GM12878 (cell line): ENCODE measurements around the gene VGLL4. TPM values are rescaled to one million over a fixed set of nuclear protein-coding genes. Genes with fewer than 3 reads are reported as not detected.

ENCODE experiments used
- ATAC-seq: fragments of 200-7000 bp; cut with Tn5 transposase; 3 replicates; pipeline ENCODE4 v1.9.1; 2020; ENCODE audit warnings: mild to moderate bottlenecking, moderate library complexity
- BruUV-seq: library from RNA; stranded (reverse); fragments of 400-500 nt; replicated peaks from 2 replicates; lab custom pipeline; 2021; lab: Mats Ljungman, UMichigan
- CTCF ChIA-PET: fragments of 300-600 bp; sonication (Branson Sonifier 250); formaldehyde crosslinking; extraction: SDS; loops from one replicate; lab custom pipeline; 2021; ENCODE audit warnings: inconsistent platforms; lab: Yijun Ruan, JAX
- POLR2A ChIA-PET: fragments of 350-600 bp; formaldehyde crosslinking; extraction: SDS; loops from one replicate; lab custom pipeline; 2021; ENCODE audit warnings: inconsistent platforms; lab: Charles Lee
- RAD21 ChIA-PET: fragments of 300-600 bp; sonication (Branson Sonifier 250); formaldehyde crosslinking; loops from one replicate; lab custom pipeline; 2023; ENCODE audit warnings: antibody characterized with exemption; ENCODE audit not compliant: unreplicated experiment; lab: Charles Lee
- SMC1A ChIA-PET: fragments of 300-600 bp; sonication (Branson Sonifier 250); formaldehyde crosslinking; loops from one replicate; lab custom pipeline; 2023; ENCODE audit not compliant: unreplicated experiment, uncharacterized antibody; lab: Charles Lee
- DNase-seq: peaks from one replicate; pipeline ENCODE4 v3.0.0-alpha.2; 2011; ENCODE audit warnings: low read depth, low spot score
- FAIRE-seq: peaks from 3 replicates; lab custom pipeline; 2011; peaks lifted over from hg19 to GRCh38; lab: Jason Lieb, UNC
- H2AFZ ChIP-seq: 2 replicates; pipeline ENCODE4 v1.6.0; 2011; ENCODE audit warnings: low read depth, low read length, control low read depth; ENCODE audit not compliant: control insufficient read depth
- H3K27ac ChIP-seq: 2 replicates; pipeline ENCODE4 v1.5.1; 2011; ENCODE audit warnings: control low read depth; ENCODE audit not compliant: control insufficient read depth, insufficient read depth
- H3K27me3 ChIP-seq, 2 experiments: replicated peaks in 1 of 2; 2 replicates each; pipeline versions ENCODE4 v1.6.0 to v1.6.1; 2011; ENCODE audit warnings: low read length in 1 of 2; ENCODE audit not compliant: control insufficient read depth in 2 of 2, insufficient read depth in 2 of 2
- H3K36me3 ChIP-seq, 2 experiments: 2 replicates each; pipeline ENCODE4 v1.5.1; 2011; ENCODE audit warnings: low read length in 1 of 2; ENCODE audit not compliant: control insufficient read depth in 2 of 2, insufficient read depth in 2 of 2
- H3K4me1 ChIP-seq: 2 replicates; pipeline ENCODE4 v1.6.1; 2011; ENCODE audit warnings: mild to moderate bottlenecking, low read length, moderate library complexity, mixed read lengths; ENCODE audit not compliant: control insufficient read depth, insufficient read depth
- H3K4me2 ChIP-seq: 2 replicates; pipeline ENCODE4 v1.6.0; 2011; ENCODE audit warnings: control low read depth; ENCODE audit not compliant: control insufficient read depth, insufficient read depth
- H3K4me3 ChIP-seq: fragments of 200-600 bp; sonication (generic); 2 replicates; pipeline ENCODE4 v1.5.1; 2016
- H3K79me2 ChIP-seq: 2 replicates; pipeline ENCODE4 v1.6.0; 2011; ENCODE audit warnings: low read length; ENCODE audit not compliant: control insufficient read depth, insufficient read depth
- H3K9ac ChIP-seq: 2 replicates; pipeline ENCODE4 v1.8.0; 2011; ENCODE audit warnings: low read length, control low read depth, mixed read lengths; ENCODE audit not compliant: control insufficient read depth, insufficient read depth
- H3K9me3 ChIP-seq: replicated peaks from 3 replicates; pipeline ENCODE4 v1.5.1; 2011; ENCODE audit warnings: mild to moderate bottlenecking, low read length; ENCODE audit not compliant: control insufficient read depth, insufficient read depth
- H4K20me1 ChIP-seq: 2 replicates; pipeline ENCODE4 v1.6.0; 2011; ENCODE audit not compliant: control insufficient read depth, insufficient read depth
- ATF3 ChIP-seq: IDR thresholded peaks from 2 replicates; pipeline ENCODE4 v1.6.1; 2011; ENCODE audit warnings: low read depth, mild to moderate bottlenecking, low read length, moderate library complexity, borderline replicate concordance; ENCODE audit errors: extremely low read depth
- BHLHE40 ChIP-seq, 2 experiments: fragments of 450-650 bp in 1 of 2; IDR thresholded peaks; 2 replicates each; pipeline ENCODE4 v1.6.1; 2011 to 2017; ENCODE audit warnings: low read depth in 2 of 2, borderline replicate concordance in 1 of 2, improper control_type of control experiment in 1 of 2, low read length in 1 of 2, mild to moderate bottlenecking in 1 of 2
- CEBPB ChIP-seq, 2 experiments: fragments of 150-350 bp in 1 of 2; IDR thresholded peaks; 2 replicates each; pipeline ENCODE4 v1.6.1; 2012 to 2014; ENCODE audit warnings: low read depth in 2 of 2, low read length in 2 of 2, borderline replicate concordance in 1 of 2, inconsistent platforms in 1 of 2
- CREM ChIP-seq: IDR thresholded peaks from 2 replicates; pipeline ENCODE4 v1.6.1; 2014; ENCODE audit warnings: antibody characterized with exemption, low read depth
- EED ChIP-seq: sonication (generic); IDR thresholded peaks from 2 replicates; pipeline ENCODE4 v1.6.1; 2016; ENCODE audit warnings: antibody characterized with exemption, low read depth
- IKZF1 ChIP-seq: fragments of 450-650 bp; conservative IDR thresholded peaks from 2 replicates; pipeline ENCODE4 v1.6.1; 2017; ENCODE audit warnings: antibody characterized with exemption, mild to moderate bottlenecking
- IKZF2 ChIP-seq, 2 experiments: fragments of 450-650 bp; IDR thresholded peaks; 2 replicates each; pipeline ENCODE4 v1.6.1; 2017; ENCODE audit warnings: mild to moderate bottlenecking in 2 of 2, moderate library complexity in 2 of 2
- IRF5 ChIP-seq: fragments of 450-650 bp; IDR thresholded peaks from 2 replicates; pipeline ENCODE4 v1.6.1; 2017; ENCODE audit warnings: borderline replicate concordance
- MAX ChIP-seq: IDR thresholded peaks from 2 replicates; pipeline ENCODE4 v1.6.1; 2012; ENCODE audit warnings: low read depth, low read length, improper control_type of control experiment
- MEF2A ChIP-seq: IDR thresholded peaks from 2 replicates; pipeline ENCODE4 v1.6.1; 2011; ENCODE audit warnings: low read depth, mild to moderate bottlenecking, low read length, moderate library complexity; ENCODE audit not compliant: insufficient read depth
- PBX3 ChIP-seq: IDR thresholded peaks from 2 replicates; pipeline ENCODE4 v1.6.1; 2011; ENCODE audit warnings: mild to moderate bottlenecking, low read depth, low read length, moderate library complexity; ENCODE audit not compliant: insufficient replicate concordance
- POLR2A ChIP-seq: IDR thresholded peaks from 2 replicates; pipeline ENCODE4 v1.6.1; 2011; ENCODE audit warnings: low read depth, mild to moderate bottlenecking, low read length
- POLR2AphosphoS5 ChIP-seq: IDR thresholded peaks from 2 replicates; pipeline ENCODE4 v1.6.1; 2011; ENCODE audit warnings: mild to moderate bottlenecking, low read length, inconsistent platforms
- RELA ChIP-seq: fragments of 450-650 bp; IDR thresholded peaks from 2 replicates; pipeline ENCODE4 v1.8.0; 2014; ENCODE audit warnings: borderline replicate concordance; ENCODE audit not compliant: partially characterized antibody
- RUNX3 ChIP-seq: IDR thresholded peaks from 2 replicates; pipeline ENCODE4 v1.6.1; 2012; ENCODE audit warnings: low read length, inconsistent platforms
- SPI1 ChIP-seq: IDR thresholded peaks from 2 replicates; pipeline ENCODE4 v1.6.1; 2011; ENCODE audit warnings: low read depth, mild to moderate bottlenecking, low read length, moderate library complexity, borderline replicate concordance; ENCODE audit not compliant: insufficient read depth
- SRF ChIP-seq, 2 experiments: IDR thresholded peaks; 2 replicates each; pipeline ENCODE4 v1.6.1; 2011; ENCODE audit warnings: low read depth in 2 of 2, low read length in 2 of 2, mild to moderate bottlenecking in 1 of 2, moderate library complexity in 1 of 2
- ZNF274 ChIP-seq: IDR thresholded peaks from one replicate; pipeline ENCODE4 v1.8.0; 2011; ENCODE audit not compliant: insufficient read length, insufficient read depth
- WGBS: methylation state at CpG from one replicate; pipeline ENCODE4 v1.1.6; 2016; ENCODE audit warnings: low lambda C conversion rate; ENCODE audit not compliant: insufficient replicate concordance, insufficient coverage; ENCODE audit errors: missing lambda C conversion rate; 5-methylcytosine and 5-hydroxymethylcytosine counted together
- in situ Hi-C: fragments of 300-500 bp; cut with MboI; formaldehyde crosslinking; loops from 9 replicates; pipeline ENCODE4 v1.14.3; 2018; ENCODE audit warnings: mixed read lengths
- intact Hi-C: fragments of 100-400 bp; cut with micrococcal nuclease; formaldehyde crosslinking; loops from one replicate; pipeline ENCODE4 v1.14.2; 2022; ENCODE audit not compliant: unreplicated experiment
- polyA plus RNA-seq, 11 experiments: library from polyadenylated mRNA; depleted of rRNA in 4 of 11; unstranded in 6 of 11; stranded (reverse) in 5 of 11; fragments of >200 nt; fragmentation: Nextera tagmentation in 4 of 11; fragmentation: Illumina TruSeq in 1 of 11; extraction: Ambion mirVana in 4 of 11; extraction: Trizol in 1 of 11; gene quantifications; 1 replicate in 1 of 11; 2 replicates in 10 of 11; pipeline versions ENCODE4 v1.2.1 to v1.2.3, GENCODE V29; 2011 to 2016; ENCODE audit warnings: inconsistent platforms in 2 of 11, missing spikeins in 2 of 11, low read depth in 1 of 11
- total RNA-seq, 4 experiments: library from RNA; depleted of rRNA in 3 of 4; stranded (reverse); fragments of >200 nt in 3 of 4; fragmentation: Illumina TruSeq in 1 of 4; extraction: Trizol in 1 of 4; gene quantifications; 2 replicates each; pipeline versions ENCODE4 v1.2.1 to v1.2.3, GENCODE V29; 2013 to 2021

The VGLL4 gene
- total and polyA plus RNA-seq, 10 of the 15 experiments (the other 5 are each of a cell fraction or from before 2014, with no cell fraction given): 0.44 to 38.1 (median 16.1) TPM

- no peak for TF ChIP-seq IKZF2 (IDR thresholded peaks at IDR 0.05)
- no peak for TF ChIP-seq IKZF1
- TF ChIP-seq IRF5: no peak
- TF ChIP-seq RELA: no peak
- TF ChIP-seq POLR2A: no peak
- TF ChIP-seq MAX: no peak
These were observed 60.5 kb downstream of the VGLL4 start (continued) for GRCh38 chr3:11583235-11583634.

- intact Hi-C loops: loop anchor here (5.0 kb wide), 1 partner anchor 60 kb away; the partner anchor contains the start of gene VGLL4
- no peaks in the 10 kb centered on the region for H3K27me3 ChIP-seq
- in situ Hi-C loops: no loop called here
- no TSS peak for BruUV-seq
- 92% methylated on average over 13 of the region's 13 CpGs for WGBS
- H3K27ac ChIP-seq: peak overlapping the region; percentile 61
- peaks cover 60% of the 10 kb centered on the region for H3K79me2 ChIP-seq
- H3K9ac ChIP-seq: peak overlapping the region; percentile 47; the same call in 1 of the 2 replicates
- H2AFZ ChIP-seq: no peak overlapping the region; the same call in 1 of the 2 replicates
- peaks cover 3 to 10% of the 10 kb centered on the region in 2 experiments for H3K36me3 ChIP-seq
- RAD21 ChIA-PET: interaction anchor here (1.6 to 2.7 kb wide), 2 partner anchors 17 to 62 kb away, joined by 3 to 12 read pairs; partner anchors contain the start of gene VGLL4
- peaks cover 6% of the 10 kb centered on the region; the same call in 1 of the 2 replicates for H4K20me1 ChIP-seq
- POLR2A ChIA-PET: interaction anchor here (1.1 kb wide), 1 partner anchor 61 kb away, joined by 3 read pairs; no protein-coding TSS in a partner anchor
- SMC1A ChIA-PET: interaction anchor here (1.0 to 1.5 kb wide), 4 partner anchors 42 to 109 kb away, joined by 3 read pairs; no protein-coding TSS in a partner anchor
- ATAC-seq (peak; percentile 88), DNase-seq (no peak), FAIRE-seq (no peak)
- no peaks in the 10 kb centered on the region for H3K9me3 ChIP-seq
- TF ChIP-seq IKZF1 (peak; percentile 19; the same call in 1 of the 2 replicates), PBX3 (peak; percentile 2), ATF3 (no peak), SPI1 (0 out of 2 replicates have a peak, but pooled peaks have one; percentile 8), RUNX3 (peak; percentile 43; the same call in 1 of the 2 replicates), ZNF274 (no peak), MEF2A (0 out of 2 replicates have a peak, but pooled peaks have one; percentile 13), SRF (IDR thresholded peaks at IDR 0.05; ENCODE audit: low read depth in 2 of 2, low read length in 2 of 2) (no peak), EED (peak; percentile 57; the same call in 1 of the 2 replicates), CREM (peak; percentile 22; the same call in 1 of the 2 replicates), POLR2AphosphoS5 (no peak), BHLHE40 (IDR thresholded peaks at IDR 0.05; ENCODE audit: borderline replicate concordance in 1 of 2, low read depth in 2 of 2, low read length in 1 of 2) (0 out of 4 replicates have a peak, but pooled peaks of 1 of the 2 experiments have one; percentile 31), CEBPB (IDR thresholded peaks at IDR 0.05; ENCODE audit: borderline replicate concordance in 1 of 2, low read depth in 2 of 2, low read length in 2 of 2) (no peak)
- peak overlapping the region; percentile 98 for H3K4me2 ChIP-seq
- H3K4me3 ChIP-seq: peak overlapping the region; percentile 42
- CTCF ChIA-PET: no interaction called here
- H3K4me1 ChIP-seq: peaks cover 20% of the 10 kb centered on the region
These were observed 61.3 kb downstream of the VGLL4 start for GRCh38 chr3:11582191-11582968.
